ENCODE measurements around the gene BLACAT1.

The BLACAT1 gene

DNA sequence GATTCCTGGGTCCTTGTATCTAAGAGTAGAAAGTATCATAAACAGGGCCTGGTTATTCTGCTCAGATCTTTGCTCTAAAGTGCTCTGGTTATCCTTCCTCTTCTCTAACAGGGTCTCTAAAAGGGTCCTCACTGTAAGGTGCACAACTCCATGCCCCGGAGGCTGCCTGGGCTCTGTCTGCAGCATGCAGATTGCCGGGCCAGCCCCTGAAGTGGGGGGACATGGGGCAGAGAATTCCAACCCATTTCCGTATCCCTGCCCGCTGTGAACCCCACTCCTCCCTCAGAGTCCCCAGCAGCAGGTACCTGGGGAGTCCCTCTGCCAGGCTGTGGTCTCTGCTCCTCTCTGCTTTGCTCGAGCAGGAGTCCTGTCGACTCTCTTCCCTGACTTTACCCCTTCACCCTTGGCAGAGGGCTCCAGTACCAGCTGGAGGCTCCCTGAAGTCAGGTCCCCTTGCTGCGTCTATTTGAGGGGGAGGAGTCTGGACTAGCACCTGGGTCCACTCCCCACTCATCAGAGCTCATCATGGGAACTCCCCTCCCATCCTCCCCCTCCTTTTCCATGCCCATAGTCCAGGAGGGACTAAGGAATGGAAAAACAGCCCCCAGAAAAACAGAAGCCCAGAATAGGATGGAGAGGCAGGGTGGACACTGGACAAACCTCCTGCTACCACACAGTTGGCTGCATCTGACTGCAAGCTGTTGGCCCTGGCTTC lies 12.1 kb downstream of the BLACAT1 start:
- Histone ChIP-seq H3K27me3 (ENCODE audit: insufficient read depth, low read length) (no peaks in the 10 kb centered on the region), H3K9ac (ENCODE audit: low read depth, low read length) (peak overlapping the region; percentile 72; the same call in 1 of the 2 replicates), H3K36me3 (ENCODE audit: insufficient read depth, low read depth, low read length) (no peaks in the 10 kb centered on the region; the same call in 1 of the 2 replicates), H3K9me3 (ENCODE audit: insufficient read depth, low read depth, low read length) (no peaks in the 10 kb centered on the region), H3K4me1 (ENCODE audit: insufficient read depth, low read length) (peaks cover 78% of the 10 kb centered on the region), H3K4me3 (ENCODE audit: low read length) (peak overlapping the region; percentile 57; the same call in 1 of the 2 replicates), H3K27ac (ENCODE audit: low read length) (peak overlapping the region; percentile 94)

DNA sequence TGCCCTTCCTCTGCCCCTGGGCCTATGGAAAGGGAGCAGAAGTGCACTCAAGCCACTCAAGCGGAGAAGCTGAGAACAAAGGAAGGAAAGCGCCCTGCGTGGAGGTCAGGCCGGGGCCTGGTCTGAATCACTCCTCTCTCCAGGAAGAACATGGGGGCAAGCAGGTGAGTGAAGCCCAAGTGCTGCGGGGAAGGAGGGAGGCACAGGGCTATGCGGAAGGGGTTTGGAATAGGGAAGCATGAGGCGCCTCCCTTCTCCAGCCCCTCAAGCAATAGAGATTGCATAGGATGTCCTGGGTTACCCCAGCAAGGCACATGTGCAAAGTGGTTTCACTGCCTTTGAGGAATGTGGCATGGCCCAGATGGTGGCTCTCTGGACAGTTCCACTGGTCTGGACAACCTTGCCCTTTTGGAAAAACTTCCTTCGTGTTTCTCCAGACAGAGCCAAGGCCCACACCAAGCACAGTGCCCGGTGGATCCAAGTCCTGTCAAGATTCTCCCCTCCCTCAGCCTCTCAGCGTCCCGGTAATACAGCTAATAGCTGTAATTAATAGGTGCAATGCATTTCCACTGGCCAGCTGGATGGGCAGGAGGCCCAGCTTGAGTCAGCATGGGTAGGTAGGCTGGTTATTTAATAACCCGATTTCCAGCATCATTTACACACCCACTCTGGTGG lies 13.7 kb downstream of the BLACAT1 start:
- no peaks in the 10 kb centered on the region; the same call in 1 of the 2 replicates for H3K36me3 ChIP-seq (ENCODE audit: insufficient read depth, low read depth, low read length)
- H3K27me3 ChIP-seq (ENCODE audit: insufficient read depth, low read length) = peaks cover 5% of the 10 kb centered on the region; the same call in 1 of the 2 replicates
- peaks cover 67% of the 10 kb centered on the region for H3K4me1 ChIP-seq (ENCODE audit: insufficient read depth, low read length)
- no peak overlapping the region for H3K4me3 ChIP-seq (ENCODE audit: low read length)
- no peaks in the 10 kb centered on the region for H3K9me3 ChIP-seq (ENCODE audit: insufficient read depth, low read depth, low read length)
- no peak overlapping the region for H3K27ac ChIP-seq (ENCODE audit: low read length)
- peak overlapping the region; percentile 32; the same call in 1 of the 2 replicates for H3K9ac ChIP-seq (ENCODE audit: low read depth, low read length)

DNA sequence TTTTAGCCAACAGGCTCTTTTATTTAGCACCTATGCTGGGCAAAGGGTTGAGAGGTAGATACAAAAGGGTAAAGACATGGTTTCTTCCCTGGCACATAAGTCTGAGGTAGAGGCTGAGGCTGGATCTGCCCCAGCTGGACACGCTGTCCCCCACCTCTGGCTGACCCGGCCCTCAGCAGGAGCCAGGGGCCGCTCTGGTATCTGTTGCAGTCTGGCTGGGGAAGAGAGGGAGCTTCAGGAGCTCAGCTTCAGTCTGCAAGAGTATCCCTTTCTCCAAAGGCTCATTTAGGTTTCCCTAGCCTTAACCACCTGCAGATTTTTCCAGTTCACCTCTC lies 14.2 kb downstream of the BLACAT1 start:
- Histone ChIP-seq H3K36me3 (ENCODE audit: insufficient read depth, low read depth, low read length) (no peaks in the 10 kb centered on the region; the same call in 1 of the 2 replicates), H3K27me3 (ENCODE audit: insufficient read depth, low read length) (peaks cover 10% of the 10 kb centered on the region; the same call in 1 of the 2 replicates), H3K4me1 (ENCODE audit: insufficient read depth, low read length) (peaks cover 62% of the 10 kb centered on the region), H3K4me3 (ENCODE audit: low read length) (no peak overlapping the region), H3K9me3 (ENCODE audit: insufficient read depth, low read depth, low read length) (no peaks in the 10 kb centered on the region), H3K9ac (ENCODE audit: low read depth, low read length) (peak overlapping the region; percentile 32; the same call in 1 of the 2 replicates), H3K27ac (ENCODE audit: low read length) (no peak overlapping the region)

DNA sequence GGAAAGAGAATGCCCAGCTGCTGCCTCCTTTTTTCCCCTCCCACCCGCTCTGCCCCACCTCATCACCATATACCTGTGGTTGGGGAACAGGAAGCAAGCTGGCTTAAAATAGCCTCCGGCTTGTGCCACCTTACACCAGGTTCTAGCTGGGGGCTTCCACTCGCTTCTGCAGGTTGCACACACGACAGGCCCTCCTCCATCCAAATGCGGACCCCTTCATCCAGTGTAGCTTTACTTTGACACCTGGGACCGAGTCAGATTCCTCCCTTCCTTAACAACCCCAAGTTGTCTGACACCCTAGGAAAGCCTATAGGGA lies 14.6 kb downstream of the BLACAT1 start:
- H3K9ac ChIP-seq (ENCODE audit: low read depth, low read length) = peak overlapping the region; percentile 32; the same call in 1 of the 2 replicates
- H3K27me3 ChIP-seq (ENCODE audit: insufficient read depth, low read length) = peaks cover 14% of the 10 kb centered on the region; the same call in 1 of the 2 replicates
- no peak overlapping the region for H3K27ac ChIP-seq (ENCODE audit: low read length)
- no peak overlapping the region for H3K4me3 ChIP-seq (ENCODE audit: low read length)
- no peaks in the 10 kb centered on the region for H3K9me3 ChIP-seq (ENCODE audit: insufficient read depth, low read depth, low read length)
- H3K4me1 ChIP-seq (ENCODE audit: insufficient read depth, low read length) = peaks cover 58% of the 10 kb centered on the region
- H3K36me3 ChIP-seq (ENCODE audit: insufficient read depth, low read depth, low read length) = no peaks in the 10 kb centered on the region; the same call in 1 of the 2 replicates

GRCh38 chr1:205440476-205441317 lies 15.1 kb downstream of the BLACAT1 start:
- H3K27ac ChIP-seq (ENCODE audit: low read length) = no peak overlapping the region
- H3K9ac ChIP-seq (ENCODE audit: low read depth, low read length) = peak overlapping the region; percentile 47; the same call in 1 of the 2 replicates

DNA sequence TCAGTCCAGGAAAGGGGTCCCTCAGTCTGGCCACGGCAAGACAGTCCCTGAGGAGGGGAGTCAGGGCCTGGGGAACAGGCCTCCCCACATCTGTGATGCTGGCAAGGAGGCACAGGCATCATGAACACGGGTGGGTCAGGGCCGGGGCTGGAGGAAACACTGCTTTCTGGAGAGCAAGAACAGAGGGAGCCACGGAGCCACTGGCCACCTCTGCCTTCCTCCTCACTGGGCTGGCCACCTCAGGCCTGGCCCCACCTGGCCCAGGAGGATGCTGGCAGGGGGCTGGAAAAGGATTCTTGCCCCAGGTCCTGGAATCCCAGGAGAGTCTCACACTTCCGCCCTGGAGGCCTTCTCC lies 15.7 kb downstream of the BLACAT1 start:
- Histone ChIP-seq H3K27me3 (ENCODE audit: insufficient read depth, low read length) (peaks cover 24% of the 10 kb centered on the region; the same call in 1 of the 2 replicates), H3K9ac (ENCODE audit: low read depth, low read length) (no peak overlapping the region), H3K27ac (ENCODE audit: low read length) (no peak overlapping the region), H3K9me3 (ENCODE audit: insufficient read depth, low read depth, low read length) (no peaks in the 10 kb centered on the region), H3K4me1 (ENCODE audit: insufficient read depth, low read length) (peaks cover 46% of the 10 kb centered on the region), H3K36me3 (ENCODE audit: insufficient read depth, low read depth, low read length) (no peaks in the 10 kb centered on the region), H3K4me3 (ENCODE audit: low read length) (no peak overlapping the region)

More at GRCh38 chr1:205440476-205441317, 15.1 kb downstream of the BLACAT1 start:
- peaks cover 52% of the 10 kb centered on the region for H3K4me1 ChIP-seq (ENCODE audit: insufficient read depth, low read length)
- H3K27me3 ChIP-seq (ENCODE audit: insufficient read depth, low read length) = peaks cover 20% of the 10 kb centered on the region; the same call in 1 of the 2 replicates
- no peaks in the 10 kb centered on the region for H3K36me3 ChIP-seq (ENCODE audit: insufficient read depth, low read depth, low read length)
- H3K4me3 ChIP-seq (ENCODE audit: low read length) = no peak overlapping the region
- H3K9me3 ChIP-seq (ENCODE audit: insufficient read depth, low read depth, low read length) = no peaks in the 10 kb centered on the region

GRCh38 chr1:205438213-205439158 lies 17.4 kb downstream of the BLACAT1 start:
- no peaks in the 10 kb centered on the region for H3K9me3 ChIP-seq (ENCODE audit: insufficient read depth, low read depth, low read length)
- H3K27ac ChIP-seq (ENCODE audit: low read length) = no peak overlapping the region
- H3K36me3 ChIP-seq (ENCODE audit: insufficient read depth, low read depth, low read length) = no peaks in the 10 kb centered on the region
- H3K9ac ChIP-seq (ENCODE audit: low read depth, low read length) = no peak overlapping the region
- H3K4me3 ChIP-seq (ENCODE audit: low read length) = no peak overlapping the region
- H3K27me3 ChIP-seq (ENCODE audit: insufficient read depth, low read length) = peaks cover 32% of the 10 kb centered on the region; the same call in 1 of the 2 replicates
- peaks cover 34% of the 10 kb centered on the region for H3K4me1 ChIP-seq (ENCODE audit: insufficient read depth, low read length)

DNA sequence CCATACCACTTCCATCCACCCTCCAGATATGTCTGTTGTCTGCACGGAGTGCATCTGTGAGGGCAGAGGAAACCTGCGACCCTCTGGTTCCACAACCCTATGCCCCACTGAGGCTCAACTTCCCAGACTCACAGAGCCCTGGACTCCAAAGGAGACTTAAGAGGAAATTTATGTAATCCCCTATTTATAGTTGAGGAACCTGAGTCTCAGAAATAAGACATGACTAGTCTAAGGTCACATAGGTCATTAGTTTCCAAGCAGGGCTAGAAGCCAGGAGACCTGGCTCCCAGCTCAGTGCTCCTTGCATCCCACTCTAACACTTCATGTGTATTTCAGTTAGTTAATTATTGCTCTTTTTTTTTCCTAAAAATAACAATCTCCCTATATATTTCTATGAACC lies 18.3 kb downstream of the BLACAT1 start:
- Histone ChIP-seq H3K4me1 (ENCODE audit: insufficient read depth, low read length) (peaks cover 25% of the 10 kb centered on the region), H3K27ac (ENCODE audit: low read length) (no peak overlapping the region), H3K36me3 (ENCODE audit: insufficient read depth, low read depth, low read length) (no peaks in the 10 kb centered on the region), H3K27me3 (ENCODE audit: insufficient read depth, low read length) (peaks cover 32% of the 10 kb centered on the region; the same call in 1 of the 2 replicates), H3K9ac (ENCODE audit: low read depth, low read length) (no peak overlapping the region), H3K9me3 (ENCODE audit: insufficient read depth, low read depth, low read length) (no peaks in the 10 kb centered on the region), H3K4me3 (ENCODE audit: low read length) (no peak overlapping the region)

- H3K27me3 ChIP-seq (ENCODE audit: insufficient read depth, low read length) = peaks cover 32% of the 10 kb centered on the region; the same call in 1 of the 2 replicates
- H3K27ac ChIP-seq (ENCODE audit: low read length) = no peak overlapping the region
- H3K36me3 ChIP-seq (ENCODE audit: insufficient read depth, low read depth, low read length) = no peaks in the 10 kb centered on the region
- H3K4me1 ChIP-seq (ENCODE audit: insufficient read depth, low read length) = peaks cover 18% of the 10 kb centered on the region
- no peak overlapping the region for H3K4me3 ChIP-seq (ENCODE audit: low read length)
- H3K9ac ChIP-seq (ENCODE audit: low read depth, low read length) = no peak overlapping the region
- no peaks in the 10 kb centered on the region for H3K9me3 ChIP-seq (ENCODE audit: insufficient read depth, low read depth, low read length)
These were observed 19.0 kb downstream of the BLACAT1 start for GRCh38 chr1:205436776-205437410.

All from iPS-20b (cell line).